SK-N-SH treated with all-trans-retinoic acid at 6 μM for 48 hours (cell line): ENCODE results near the gene CFAP73.
"Not testable (repeated sequence)": the region's sequence is repeated elsewhere in the genome, so short reads cannot be mapped to it uniquely, and the experiment has no call there.

Source experiments
- ATAC-seq: fragments of 200-7000 bp; cut with Tn5 transposase; 3 replicates; pipeline ENCODE4 v1.9.1; 2020; ENCODE audit warnings: mild to moderate bottlenecking, moderate library complexity
- ARNTL ChIP-seq: fragments of 450-650 bp; formaldehyde crosslinking; IDR thresholded peaks from 2 replicates; pipeline ENCODE4 v1.5.0; 2020; ENCODE audit warnings: low read depth, mild to moderate bottlenecking, moderate library complexity, borderline replicate concordance
- BACH2 ChIP-seq: fragments of 250-450 bp; sonication (Bioruptor Pico); IDR thresholded peaks from 2 replicates; pipeline ENCODE4 v1.9.0; 2021; ENCODE audit warnings: mild to moderate bottlenecking, borderline replicate concordance
- CSDC2 ChIP-seq: fragments of 250-450 bp; sonication (Bioruptor Pico); IDR thresholded peaks from 2 replicates; pipeline ENCODE4 v1.5.0; 2020; ENCODE audit warnings: mild to moderate bottlenecking, moderate library complexity
- ESRRG ChIP-seq: fragments of 250-450 bp; sonication (Bioruptor Pico); IDR thresholded peaks from 2 replicates; pipeline ENCODE4 v1.6.1; 2021; ENCODE audit warnings: mild to moderate bottlenecking
- ISL1 ChIP-seq: fragments of 250-450 bp; sonication (Bioruptor Pico); IDR thresholded peaks from 2 replicates; pipeline ENCODE4 v2.1.2; 2022; ENCODE audit warnings: mild to moderate bottlenecking, moderate library complexity
- OSR1 ChIP-seq: fragments of 250-450 bp; sonication (Bioruptor Pico); IDR thresholded peaks from 2 replicates; pipeline ENCODE4 v1.8.0; 2022; ENCODE audit warnings: moderate library complexity, mild to moderate bottlenecking, inconsistent platforms
- PPARA ChIP-seq: fragments of 250-450 bp; sonication (Bioruptor Pico); IDR thresholded peaks from 2 replicates; pipeline ENCODE4 v1.5.0; 2020; ENCODE audit warnings: mild to moderate bottlenecking, borderline replicate concordance
- RARB ChIP-seq: fragments of 250-450 bp; sonication (Bioruptor Pico); IDR thresholded peaks from 2 replicates; pipeline ENCODE4 v1.8.0; 2021; ENCODE audit warnings: mild to moderate bottlenecking, moderate library complexity
- TOX ChIP-seq: fragments of 250-450 bp; sonication (Bioruptor Pico); IDR thresholded peaks from 2 replicates; pipeline ENCODE4 v1.8.0; 2021; ENCODE audit warnings: mild to moderate bottlenecking, moderate library complexity, borderline replicate concordance
- TSHZ2 ChIP-seq: fragments of 250-450 bp; sonication (Bioruptor Pico); IDR thresholded peaks from 2 replicates; pipeline ENCODE4 v1.5.0; 2020; ENCODE audit warnings: mild to moderate bottlenecking, moderate library complexity
- ZC3H10 ChIP-seq: fragments of 250-450 bp; sonication (Bioruptor Pico); IDR thresholded peaks from 2 replicates; pipeline ENCODE4 v1.5.1; 2021; ENCODE audit warnings: mild to moderate bottlenecking, moderate library complexity
- ZFP3 ChIP-seq: fragments of 250-450 bp; sonication (Bioruptor Pico); IDR thresholded peaks from 2 replicates; pipeline ENCODE4 v1.5.0; 2020; ENCODE audit warnings: mild to moderate bottlenecking, moderate library complexity
- ZFP30 ChIP-seq: fragments of 450-650 bp; formaldehyde crosslinking; IDR thresholded peaks from 2 replicates; pipeline ENCODE4 v1.5.0; 2022; ENCODE audit warnings: mild to moderate bottlenecking, moderate library complexity
- ZNF565 ChIP-seq: fragments of 450-650 bp; formaldehyde crosslinking; conservative IDR thresholded peaks from 2 replicates; pipeline ENCODE4 v1.5.0; 2020; ENCODE audit warnings: low read depth, mild to moderate bottlenecking, moderate library complexity
- ZNF70 ChIP-seq: fragments of 450-650 bp; formaldehyde crosslinking; IDR thresholded peaks from 2 replicates; pipeline ENCODE4 v1.5.0; 2020; ENCODE audit warnings: mild to moderate bottlenecking, moderate library complexity
- TF ChIP-seq, protein P1 (sequence below): fragments of 250-450 bp; sonication (Bioruptor Pico); IDR thresholded peaks from 2 replicates; pipeline ENCODE4 v1.5.1; 2021; ENCODE audit warnings: mild to moderate bottlenecking, moderate library complexity
- TF ChIP-seq, protein P2 (sequence below): fragments of 250-450 bp; sonication (Bioruptor Pico); IDR thresholded peaks from 2 replicates; pipeline ENCODE4 v1.8.0; 2020; ENCODE audit warnings: mild to moderate bottlenecking, moderate library complexity, borderline replicate concordance
- TF ChIP-seq, protein P3 (sequence below): fragments of 250-450 bp; sonication (Bioruptor Pico); IDR thresholded peaks from 2 replicates; pipeline ENCODE4 v1.5.1; 2020; ENCODE audit warnings: low read depth, mild to moderate bottlenecking, moderate library complexity
- TF ChIP-seq, protein P4 (sequence below): fragments of 250-450 bp; sonication (Bioruptor Pico); IDR thresholded peaks from 2 replicates; pipeline ENCODE4 v1.8.0; 2021; ENCODE audit warnings: low read depth, mild to moderate bottlenecking, moderate library complexity, borderline replicate concordance

Gene CFAP73

GRCh38 chr12:113140706-113141105, 8.8 kb upstream of the CFAP73 start:
- TF ChIP-seq TSHZ2 (no peak), ZFP30 (no peak), ZNF70 (CRISPR knock-in tag) (no peak), OSR1 (CRISPR knock-in tag) (no peak), TOX (CRISPR knock-in tag) (no peak), RARB (CRISPR knock-in tag) (no peak), ZNF565 (CRISPR knock-in tag) (no peak), ZFP3 (CRISPR knock-in tag) (no peak), BACH2 (CRISPR knock-in tag) (no peak), ESRRG (no peak)
- TF ChIP-seq, protein P1, sequence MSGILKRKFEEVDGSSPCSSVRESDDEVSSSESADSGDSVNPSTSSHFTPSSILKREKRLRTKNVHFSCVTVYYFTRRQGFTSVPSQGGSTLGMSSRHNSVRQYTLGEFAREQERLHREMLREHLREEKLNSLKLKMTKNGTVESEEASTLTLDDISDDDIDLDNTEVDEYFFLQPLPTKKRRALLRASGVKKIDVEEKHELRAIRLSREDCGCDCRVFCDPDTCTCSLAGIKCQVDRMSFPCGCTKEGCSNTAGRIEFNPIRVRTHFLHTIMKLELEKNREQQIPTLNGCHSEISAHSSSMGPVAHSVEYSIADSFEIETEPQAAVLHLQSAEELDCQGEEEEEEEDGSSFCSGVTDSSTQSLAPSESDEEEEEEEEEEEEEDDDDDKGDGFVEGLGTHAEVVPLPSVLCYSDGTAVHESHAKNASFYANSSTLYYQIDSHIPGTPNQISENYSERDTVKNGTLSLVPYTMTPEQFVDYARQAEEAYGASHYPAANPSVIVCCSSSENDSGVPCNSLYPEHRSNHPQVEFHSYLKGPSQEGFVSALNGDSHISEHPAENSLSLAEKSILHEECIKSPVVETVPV (CRISPR knock-in tag) = no peak
- TF ChIP-seq, protein P2, sequence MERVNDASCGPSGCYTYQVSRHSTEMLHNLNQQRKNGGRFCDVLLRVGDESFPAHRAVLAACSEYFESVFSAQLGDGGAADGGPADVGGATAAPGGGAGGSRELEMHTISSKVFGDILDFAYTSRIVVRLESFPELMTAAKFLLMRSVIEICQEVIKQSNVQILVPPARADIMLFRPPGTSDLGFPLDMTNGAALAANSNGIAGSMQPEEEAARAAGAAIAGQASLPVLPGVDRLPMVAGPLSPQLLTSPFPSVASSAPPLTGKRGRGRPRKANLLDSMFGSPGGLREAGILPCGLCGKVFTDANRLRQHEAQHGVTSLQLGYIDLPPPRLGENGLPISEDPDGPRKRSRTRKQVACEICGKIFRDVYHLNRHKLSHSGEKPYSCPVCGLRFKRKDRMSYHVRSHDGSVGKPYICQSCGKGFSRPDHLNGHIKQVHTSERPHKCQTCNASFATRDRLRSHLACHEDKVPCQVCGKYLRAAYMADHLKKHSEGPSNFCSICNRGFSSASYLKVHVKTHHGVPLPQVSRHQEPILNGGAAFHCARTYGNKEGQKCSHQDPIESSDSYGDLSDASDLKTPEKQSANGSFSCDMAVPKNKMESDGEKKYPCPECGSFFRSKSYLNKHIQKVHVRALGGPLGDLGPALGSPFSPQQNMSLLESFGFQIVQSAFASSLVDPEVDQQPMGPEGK (CRISPR knock-in tag) = no peak
- TF ChIP-seq, protein P3, sequence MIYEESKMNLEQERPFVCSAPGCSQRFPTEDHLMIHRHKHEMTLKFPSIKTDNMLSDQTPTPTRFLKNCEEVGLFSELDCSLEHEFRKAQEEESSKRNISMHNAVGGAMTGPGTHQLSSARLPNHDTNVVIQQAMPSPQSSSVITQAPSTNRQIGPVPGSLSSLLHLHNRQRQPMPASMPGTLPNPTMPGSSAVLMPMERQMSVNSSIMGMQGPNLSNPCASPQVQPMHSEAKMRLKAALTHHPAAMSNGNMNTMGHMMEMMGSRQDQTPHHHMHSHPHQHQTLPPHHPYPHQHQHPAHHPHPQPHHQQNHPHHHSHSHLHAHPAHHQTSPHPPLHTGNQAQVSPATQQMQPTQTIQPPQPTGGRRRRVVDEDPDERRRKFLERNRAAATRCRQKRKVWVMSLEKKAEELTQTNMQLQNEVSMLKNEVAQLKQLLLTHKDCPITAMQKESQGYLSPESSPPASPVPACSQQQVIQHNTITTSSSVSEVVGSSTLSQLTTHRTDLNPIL = no peak
- TF ChIP-seq, protein P4, sequence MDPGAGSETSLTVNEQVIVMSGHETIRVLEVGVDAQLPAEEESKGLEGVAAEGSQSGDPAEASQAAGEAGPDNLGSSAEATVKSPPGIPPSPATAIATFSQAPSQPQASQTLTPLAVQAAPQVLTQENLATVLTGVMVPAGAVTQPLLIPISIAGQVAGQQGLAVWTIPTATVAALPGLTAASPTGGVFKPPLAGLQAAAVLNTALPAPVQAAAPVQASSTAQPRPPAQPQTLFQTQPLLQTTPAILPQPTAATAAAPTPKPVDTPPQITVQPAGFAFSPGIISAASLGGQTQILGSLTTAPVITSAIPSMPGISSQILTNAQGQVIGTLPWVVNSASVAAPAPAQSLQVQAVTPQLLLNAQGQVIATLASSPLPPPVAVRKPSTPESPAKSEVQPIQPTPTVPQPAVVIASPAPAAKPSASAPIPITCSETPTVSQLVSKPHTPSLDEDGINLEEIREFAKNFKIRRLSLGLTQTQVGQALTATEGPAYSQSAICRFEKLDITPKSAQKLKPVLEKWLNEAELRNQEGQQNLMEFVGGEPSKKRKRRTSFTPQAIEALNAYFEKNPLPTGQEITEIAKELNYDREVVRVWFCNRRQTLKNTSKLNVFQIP (CRISPR knock-in tag) = no peak
- no peak for ATAC-seq

DNA sequence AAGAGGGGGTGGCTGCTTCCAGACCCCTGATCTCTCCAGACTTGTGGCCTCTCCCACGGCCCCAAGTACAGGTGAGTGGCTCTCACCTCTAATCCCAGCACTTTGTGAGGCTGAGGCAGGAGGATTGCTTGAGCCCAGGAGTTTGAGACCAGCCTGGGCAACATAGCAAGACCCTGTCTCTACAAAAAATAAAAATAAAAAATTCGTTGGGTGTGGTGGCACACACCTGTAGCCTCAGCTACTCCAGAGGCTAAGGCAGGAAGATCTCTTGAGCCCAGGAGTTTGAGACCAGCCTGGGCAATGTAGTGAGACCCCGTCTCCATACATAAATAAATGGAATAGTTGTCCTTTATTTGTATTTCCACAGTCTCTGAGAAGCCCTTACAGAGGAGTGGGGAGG, 7.8 kb upstream of the CFAP73 start:
- not testable (repeated sequence) for ATAC-seq

- TF ChIP-seq ZNF565 (CRISPR knock-in tag) (no peak), OSR1 (CRISPR knock-in tag) (no peak), ISL1 (no peak), ZNF70 (CRISPR knock-in tag) (no peak), BACH2 (CRISPR knock-in tag) (no peak), PPARA (CRISPR knock-in tag) (no peak), ESRRG (no peak), ARNTL (no peak), ZC3H10 (no peak), ZFP3 (CRISPR knock-in tag) (no peak), CSDC2 (CRISPR knock-in tag) (no peak), TOX (CRISPR knock-in tag) (no peak), RARB (CRISPR knock-in tag) (no peak), ZFP30 (no peak)
- TF ChIP-seq, protein P4 (CRISPR knock-in tag) = no peak
- TF ChIP-seq, protein P2 (CRISPR knock-in tag) = no peak
- TF ChIP-seq, protein P1 (CRISPR knock-in tag) = no peak
- TF ChIP-seq, protein P3 = no peak
- no peak for ATAC-seq
Observed at GRCh38 chr12:113142173-113142885, 7.2 kb upstream of the CFAP73 start.
